Effector memory CD4-positive, alpha-beta T cell (primary cell): ENCODE data around the gene NLRP3.
"Not testable (repeated sequence)": the region's sequence is repeated elsewhere in the genome, so short reads cannot be mapped to it uniquely, and the experiment has no call there.

Experiments used
- DNase-seq, 3 donors: peaks; one replicate each; pipeline ENCODE4 v3.0.0-alpha.2; 2020
- H3K27ac ChIP-seq: 2 replicates; pipeline ENCODE4 v1.7.0; 2013; ENCODE audit warnings: mild to moderate bottlenecking, low read length, moderate library complexity; ENCODE audit not compliant: insufficient read depth, poor library complexity, severe bottlenecking
- H3K27me3 ChIP-seq: replicated peaks from 2 replicates; pipeline ENCODE4 v1.7.0; 2013; ENCODE audit warnings: mild to moderate bottlenecking, low read length; ENCODE audit not compliant: insufficient read depth, control insufficient read depth, poor library complexity, severe bottlenecking
- H3K36me3 ChIP-seq: 2 replicates; pipeline ENCODE4 v1.7.0; 2013; ENCODE audit warnings: mild to moderate bottlenecking, low read length, moderate library complexity; ENCODE audit not compliant: control insufficient read depth, insufficient read depth
- H3K4me1 ChIP-seq: 2 replicates; pipeline ENCODE4 v1.7.0; 2013; ENCODE audit warnings: low read length, mild to moderate bottlenecking; ENCODE audit not compliant: control insufficient read depth, insufficient read depth, poor library complexity, severe bottlenecking
- H3K4me3 ChIP-seq: 2 replicates; pipeline ENCODE4 v1.7.0; 2013; ENCODE audit warnings: low read length, low read depth, mild to moderate bottlenecking; ENCODE audit not compliant: insufficient read depth, poor library complexity, severe bottlenecking
- H3K9me3 ChIP-seq: 2 replicates; pipeline ENCODE4 v1.7.0; 2013; ENCODE audit warnings: mild to moderate bottlenecking, low read length, moderate library complexity; ENCODE audit not compliant: control insufficient read depth

Gene NLRP3

DNA sequence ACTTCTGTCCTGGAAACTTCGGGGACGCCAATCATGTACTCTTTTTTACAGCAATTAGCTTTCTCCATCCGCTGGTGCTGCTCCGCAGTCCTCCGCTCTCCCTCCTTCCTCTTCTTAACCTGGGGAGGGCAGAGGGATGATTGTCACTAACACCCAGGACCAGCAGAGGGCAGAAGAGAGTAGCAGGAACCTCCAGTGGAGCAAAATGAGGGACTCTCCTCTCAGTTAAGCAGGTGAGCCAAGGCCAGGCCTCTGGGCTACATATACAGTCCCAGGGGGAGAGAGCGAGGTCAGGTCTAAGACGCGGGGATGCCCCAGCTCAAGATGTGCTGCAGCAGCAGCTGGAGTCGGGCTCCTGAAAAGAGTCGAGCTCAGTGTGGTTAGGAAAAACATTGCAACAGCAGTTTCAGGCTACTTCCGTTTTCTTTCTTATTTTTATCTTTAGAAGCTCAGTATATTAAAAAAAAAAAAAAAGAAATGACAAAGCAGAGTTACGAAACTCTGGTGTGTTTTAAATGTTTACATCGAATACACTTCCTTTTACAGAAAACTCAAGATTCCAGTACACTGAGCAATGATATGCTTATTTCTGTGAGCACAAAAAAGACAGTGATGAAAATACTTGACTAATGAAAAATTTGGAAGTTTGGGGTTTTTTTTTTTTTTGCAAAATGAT, 25.7 kb upstream of the NLRP3 start:
- peak overlapping the region; percentile 26 for H3K4me3 ChIP-seq
- H3K27me3 ChIP-seq, result no peaks in the 10 kb centered on the region
- DNase-seq, result peak; percentile 60 to 75 (median 70)
- H3K36me3 ChIP-seq, result no peaks in the 10 kb centered on the region
- no peaks in the 10 kb centered on the region for H3K4me1 ChIP-seq
- H3K27ac ChIP-seq, result peak overlapping the region; percentile 15
- no peaks in the 10 kb centered on the region for H3K9me3 ChIP-seq

DNA sequence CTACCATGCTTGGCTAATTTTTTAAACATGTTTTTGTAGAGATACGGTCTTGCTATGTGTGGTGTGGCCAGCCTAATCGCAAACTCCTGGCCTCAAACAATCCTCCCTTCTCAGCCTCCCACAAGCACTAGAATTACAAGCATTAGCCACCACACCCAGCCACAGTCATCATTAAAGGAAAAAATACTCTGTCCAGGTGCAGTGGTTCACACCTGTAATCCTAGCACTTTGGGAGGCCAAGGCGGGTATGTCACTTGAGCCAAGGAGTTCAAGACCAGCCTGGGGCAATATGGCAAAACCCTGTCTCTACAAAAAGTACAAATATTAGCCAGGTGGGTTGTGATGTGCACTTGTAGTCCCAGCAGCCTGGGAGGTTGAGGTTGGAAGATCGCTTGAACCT, 25.0 kb upstream of the NLRP3 start:
- Histone ChIP-seq H3K27me3 (no peaks in the 10 kb centered on the region), H3K36me3 (no peaks in the 10 kb centered on the region), H3K4me1 (no peaks in the 10 kb centered on the region), H3K4me3 (no peak overlapping the region), H3K9me3 (no peaks in the 10 kb centered on the region), H3K27ac (no peak overlapping the region)
- no peak for DNase-seq

DNA sequence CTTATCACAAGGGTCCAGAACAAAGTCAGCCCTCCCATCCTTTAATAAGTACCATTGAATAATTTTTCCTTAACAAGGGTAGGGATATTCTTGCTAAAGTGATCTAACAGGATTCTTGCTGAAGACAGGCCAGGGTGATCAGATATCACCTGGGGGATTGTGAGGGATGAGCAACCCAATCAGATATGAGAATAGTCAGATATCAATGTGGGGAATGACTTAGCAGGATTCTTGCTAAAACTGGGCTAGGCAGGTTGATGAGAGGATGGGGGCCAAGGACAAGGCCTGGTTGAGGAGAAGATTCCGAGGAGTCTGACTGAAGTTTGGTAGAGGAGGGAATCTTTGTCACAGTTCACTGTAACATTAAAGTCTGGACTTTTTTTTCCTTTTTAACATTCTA, 23.9 kb upstream of the NLRP3 start:
- Histone ChIP-seq H3K27ac (no peak overlapping the region), H3K4me3 (no peak overlapping the region), H3K9me3 (no peaks in the 10 kb centered on the region), H3K4me1 (no peaks in the 10 kb centered on the region), H3K27me3 (no peaks in the 10 kb centered on the region), H3K36me3 (no peaks in the 10 kb centered on the region)
- DNase-seq, result no peak

DNA sequence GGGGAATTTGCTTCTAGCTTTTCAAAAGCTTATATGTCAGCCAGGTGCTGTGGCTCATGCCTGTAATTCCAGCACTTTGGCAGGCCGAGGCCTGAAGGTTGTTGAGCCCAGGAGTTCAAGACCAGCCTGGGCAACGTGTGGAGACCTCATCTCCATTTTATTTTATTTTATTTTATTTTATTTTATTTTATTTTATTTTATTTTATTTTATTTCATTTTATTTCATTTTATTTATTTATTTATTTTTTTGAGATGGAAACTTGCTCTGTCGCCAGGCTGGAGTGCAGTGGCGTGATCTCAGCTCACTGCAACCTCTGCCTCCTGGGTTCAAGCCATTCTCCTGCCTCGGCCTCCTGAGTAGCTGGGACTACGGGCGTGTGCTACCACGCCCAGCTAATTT, 20.9 kb upstream of the NLRP3 start:
- H3K27ac ChIP-seq, H3K36me3 ChIP-seq, DNase-seq, H3K9me3 ChIP-seq, H3K4me3 ChIP-seq, H3K4me1 ChIP-seq, H3K27me3 ChIP-seq: not testable (repeated sequence)

DNA sequence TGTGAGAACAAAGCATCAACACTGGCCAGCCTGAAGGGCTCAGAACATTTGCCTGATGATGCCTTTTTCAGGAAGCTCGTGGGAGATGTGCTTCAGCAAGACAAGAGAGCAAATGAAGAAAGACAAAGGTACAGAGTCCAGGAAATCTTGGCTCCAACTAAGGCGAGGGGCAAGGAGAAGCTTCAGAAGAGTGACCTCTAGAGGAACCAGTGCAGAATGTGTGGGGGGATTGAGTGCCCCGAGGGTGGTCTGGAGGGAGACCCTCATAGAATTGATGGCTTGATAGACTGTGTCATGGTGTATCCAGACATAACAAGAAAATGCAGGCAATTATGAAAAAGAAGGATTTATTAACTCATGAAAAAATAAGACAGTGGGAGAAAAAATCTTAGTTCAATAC, 15.3 kb upstream of the NLRP3 start:
- Histone ChIP-seq H3K4me1 (no peaks in the 10 kb centered on the region), H3K4me3 (no peak overlapping the region), H3K36me3 (no peaks in the 10 kb centered on the region), H3K27me3 (no peaks in the 10 kb centered on the region), H3K27ac (no peak overlapping the region), H3K9me3 (no peaks in the 10 kb centered on the region)
- no peak for DNase-seq

DNA sequence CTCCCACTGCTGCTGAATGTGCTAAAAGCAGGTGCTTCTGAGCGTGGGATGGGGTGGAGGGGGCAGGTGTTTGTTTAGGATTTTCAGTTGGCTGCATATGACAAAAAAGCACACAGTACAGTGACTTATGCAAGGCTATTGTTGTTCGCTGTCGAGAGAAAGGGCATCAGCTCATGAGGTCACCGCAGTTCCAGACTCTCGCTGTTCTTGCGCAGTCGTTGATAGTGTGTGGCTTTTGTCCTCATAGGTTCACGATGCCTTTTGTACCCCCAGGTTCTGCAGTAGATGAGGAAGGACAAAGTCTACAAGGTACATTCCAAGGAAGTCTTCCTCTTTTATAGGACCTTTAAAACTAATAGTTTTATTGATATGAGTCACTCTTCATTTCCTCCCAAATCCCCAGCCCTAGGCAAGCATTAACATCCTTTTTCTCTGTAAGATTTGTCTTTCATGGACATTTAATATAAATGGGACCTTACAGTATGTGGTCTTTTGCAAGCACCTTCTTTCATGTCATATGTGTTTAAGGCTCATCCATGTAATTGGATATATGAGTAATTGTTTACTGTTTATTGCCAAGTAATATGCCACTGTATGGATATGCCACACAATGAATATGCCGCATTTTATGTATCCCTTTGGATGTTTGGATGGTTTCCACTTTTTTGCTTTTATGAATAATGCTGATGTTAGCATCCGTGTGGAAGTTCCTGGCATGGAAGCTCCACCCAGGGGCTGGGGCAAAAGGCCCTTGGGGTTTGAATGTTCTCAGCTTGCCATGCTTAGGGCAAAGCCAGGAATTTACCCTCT, 14.5 kb upstream of the NLRP3 start:
- no peaks in the 10 kb centered on the region for H3K27me3 ChIP-seq
- no peak overlapping the region for H3K27ac ChIP-seq
- no peak overlapping the region for H3K4me3 ChIP-seq
- H3K9me3 ChIP-seq, result no peaks in the 10 kb centered on the region
- H3K36me3 ChIP-seq, result no peaks in the 10 kb centered on the region
- no peak for DNase-seq
- H3K4me1 ChIP-seq, result peaks cover under 1% of the 10 kb centered on the region

DNA sequence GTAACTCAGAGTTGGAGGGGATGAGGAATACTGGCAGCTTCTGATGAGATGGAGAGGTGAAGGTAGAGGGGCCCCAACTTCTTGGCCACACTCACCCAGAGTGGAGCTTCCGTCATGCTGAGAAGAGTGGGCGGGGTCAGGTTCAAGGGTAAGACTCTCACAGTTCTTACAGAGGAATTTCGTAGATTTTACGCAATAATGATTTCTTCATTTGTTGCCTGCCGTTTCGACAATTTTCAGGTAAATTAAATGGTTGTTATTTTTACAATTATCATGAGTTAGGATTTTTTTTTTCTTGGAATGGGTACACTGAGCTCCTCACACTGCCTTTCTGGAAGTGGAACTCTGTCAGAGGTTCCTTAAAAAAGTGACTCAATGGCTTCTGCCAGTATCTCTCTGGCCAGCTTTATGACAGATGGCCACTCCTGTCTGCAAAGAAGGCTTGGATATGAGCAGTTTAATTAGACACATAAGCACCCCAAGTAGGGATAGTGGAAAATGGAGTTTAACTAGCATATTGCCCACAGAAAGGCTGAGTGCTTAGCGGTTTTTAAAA, 13.8 kb upstream of the NLRP3 start:
- Histone ChIP-seq H3K36me3 (no peaks in the 10 kb centered on the region), H3K4me1 (peaks cover 7% of the 10 kb centered on the region), H3K9me3 (no peaks in the 10 kb centered on the region), H3K4me3 (no peak overlapping the region), H3K27ac (no peak overlapping the region), H3K27me3 (no peaks in the 10 kb centered on the region)
- no peak for DNase-seq

DNA sequence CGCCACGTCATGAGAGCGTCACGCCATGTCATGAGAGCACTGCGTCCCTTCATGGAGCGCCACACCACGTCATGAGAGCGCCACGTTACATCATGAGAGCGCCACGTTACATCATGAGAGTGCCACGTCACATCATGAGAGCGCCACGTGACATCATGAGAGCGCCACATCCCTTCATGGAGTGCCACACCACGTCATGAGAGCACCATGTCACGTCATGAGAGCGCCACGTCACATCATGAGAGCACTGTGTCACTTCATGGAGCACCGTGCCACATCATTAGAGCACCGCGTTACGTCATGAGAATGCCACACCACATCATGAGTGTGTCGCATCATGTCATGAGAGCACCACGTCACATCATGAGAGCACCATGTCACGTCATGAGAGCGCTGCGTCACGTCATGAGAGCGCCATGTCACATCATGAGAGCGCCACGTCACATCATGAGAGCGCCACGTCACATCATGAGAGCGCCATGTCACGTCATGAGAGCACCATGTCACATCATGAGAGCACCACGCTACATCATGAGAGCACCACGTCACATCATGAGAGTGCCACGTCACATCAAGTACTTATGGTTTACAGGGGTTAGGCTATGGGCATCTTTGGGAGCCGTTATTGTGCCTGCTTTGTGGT, 9.8 kb upstream of the NLRP3 start:
- H3K27me3 ChIP-seq, result no peaks in the 10 kb centered on the region
- DNase-seq, result no peak
- no peak overlapping the region for H3K4me3 ChIP-seq
- H3K27ac ChIP-seq, result no peak overlapping the region
- H3K36me3 ChIP-seq, result no peaks in the 10 kb centered on the region
- peaks cover 11% of the 10 kb centered on the region for H3K4me1 ChIP-seq
- no peaks in the 10 kb centered on the region for H3K9me3 ChIP-seq

DNA sequence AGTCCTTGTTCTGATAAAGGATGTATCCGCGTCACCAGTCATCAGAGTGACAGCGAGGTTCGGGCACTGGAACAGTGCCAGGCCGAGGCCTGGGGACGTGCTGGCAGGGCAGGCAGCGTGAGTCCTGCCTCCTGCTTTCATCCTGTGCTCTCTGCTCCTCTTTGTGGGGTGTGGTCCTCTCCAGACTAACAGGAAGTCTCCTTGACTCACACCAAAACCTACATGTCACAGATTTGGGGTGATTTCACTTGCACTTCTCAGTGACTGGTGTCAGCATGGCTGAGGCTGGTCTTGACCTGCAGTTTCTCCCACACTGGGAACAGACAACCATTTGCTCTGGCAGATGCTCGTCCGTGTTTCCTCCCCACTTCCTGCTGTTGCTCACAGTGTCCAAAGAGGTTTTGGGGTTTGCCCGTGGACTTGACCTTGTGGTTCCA, 8.8 kb upstream of the NLRP3 start:
- Histone ChIP-seq H3K36me3 (no peaks in the 10 kb centered on the region), H3K4me3 (peak overlapping the region; percentile 48), H3K27me3 (no peaks in the 10 kb centered on the region), H3K27ac (peak overlapping the region; percentile 58), H3K9me3 (no peaks in the 10 kb centered on the region), H3K4me1 (peaks cover 11% of the 10 kb centered on the region)
- peak; percentile 49 to 73 (median 54) for DNase-seq

DNA sequence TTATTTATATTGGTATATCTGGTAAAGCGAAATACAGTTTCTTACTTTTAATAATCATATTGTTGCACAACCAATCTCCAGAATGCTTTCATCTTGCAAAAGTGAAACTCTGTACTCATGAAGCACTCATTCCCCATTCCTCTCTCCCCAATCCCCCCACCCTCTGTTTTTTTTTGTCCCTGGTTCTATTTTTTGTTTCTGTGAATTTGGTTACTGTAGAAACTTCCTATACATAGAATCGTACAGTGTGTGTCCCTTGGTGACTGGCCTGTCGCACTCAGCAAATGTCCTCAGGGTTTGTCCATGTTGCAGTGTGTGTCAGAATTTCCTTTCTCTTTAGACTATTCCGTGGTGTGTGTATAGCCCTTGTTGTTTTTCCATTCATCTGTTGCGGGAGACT, 7.9 kb upstream of the NLRP3 start:
- H3K27me3 ChIP-seq, result no peaks in the 10 kb centered on the region
- peak overlapping the region; percentile 48 for H3K4me3 ChIP-seq
- H3K9me3 ChIP-seq, result no peaks in the 10 kb centered on the region
- H3K36me3 ChIP-seq, result no peaks in the 10 kb centered on the region
- DNase-seq, result no peak
- peak overlapping the region; percentile 58 for H3K27ac ChIP-seq
- H3K4me1 ChIP-seq, result peaks cover 11% of the 10 kb centered on the region
